ENCODE results near the gene PTRH2.
A peak's percentile ranks its signal among the peaks of the same experiment; 100 is the strongest.

PTRH2 gene

DNA sequence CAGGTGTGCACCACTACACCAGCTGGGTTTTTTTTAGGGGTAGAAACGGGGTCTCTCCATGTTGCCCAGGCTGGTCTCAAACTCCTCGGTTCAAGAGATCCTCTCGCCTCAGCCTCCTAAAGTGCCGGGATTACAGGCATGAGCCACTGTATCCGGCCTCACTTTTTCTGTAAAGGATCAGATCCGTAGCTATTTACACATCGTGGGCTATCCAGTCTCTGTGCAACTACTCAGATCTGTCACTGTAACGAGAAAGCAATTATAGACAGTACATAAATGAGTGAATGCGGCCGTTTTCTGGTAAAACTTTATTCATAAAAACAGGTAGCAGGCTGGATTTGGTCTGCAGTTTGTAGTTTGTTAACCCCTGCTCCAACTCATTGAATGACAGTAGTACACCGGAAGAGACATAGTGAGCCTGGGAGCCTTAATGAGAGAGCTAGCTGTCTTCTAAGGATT, 44.8 kb upstream of the PTRH2 start:
- no peak overlapping the region for H3K4me3 ChIP-seq (ENCODE audit: low read length)
- TF ChIP-seq, protein P1, sequence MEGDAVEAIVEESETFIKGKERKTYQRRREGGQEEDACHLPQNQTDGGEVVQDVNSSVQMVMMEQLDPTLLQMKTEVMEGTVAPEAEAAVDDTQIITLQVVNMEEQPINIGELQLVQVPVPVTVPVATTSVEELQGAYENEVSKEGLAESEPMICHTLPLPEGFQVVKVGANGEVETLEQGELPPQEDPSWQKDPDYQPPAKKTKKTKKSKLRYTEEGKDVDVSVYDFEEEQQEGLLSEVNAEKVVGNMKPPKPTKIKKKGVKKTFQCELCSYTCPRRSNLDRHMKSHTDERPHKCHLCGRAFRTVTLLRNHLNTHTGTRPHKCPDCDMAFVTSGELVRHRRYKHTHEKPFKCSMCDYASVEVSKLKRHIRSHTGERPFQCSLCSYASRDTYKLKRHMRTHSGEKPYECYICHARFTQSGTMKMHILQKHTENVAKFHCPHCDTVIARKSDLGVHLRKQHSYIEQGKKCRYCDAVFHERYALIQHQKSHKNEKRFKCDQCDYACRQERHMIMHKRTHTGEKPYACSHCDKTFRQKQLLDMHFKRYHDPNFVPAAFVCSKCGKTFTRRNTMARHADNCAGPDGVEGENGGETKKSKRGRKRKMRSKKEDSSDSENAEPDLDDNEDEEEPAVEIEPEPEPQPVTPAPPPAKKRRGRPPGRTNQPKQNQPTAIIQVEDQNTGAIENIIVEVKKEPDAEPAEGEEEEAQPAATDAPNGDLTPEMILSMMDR (conservative IDR thresholded peaks at IDR 0.05; ENCODE audit: low read depth, low read length), result no peak
- no peak for DNase-seq (ENCODE audit: low read depth)

DNA sequence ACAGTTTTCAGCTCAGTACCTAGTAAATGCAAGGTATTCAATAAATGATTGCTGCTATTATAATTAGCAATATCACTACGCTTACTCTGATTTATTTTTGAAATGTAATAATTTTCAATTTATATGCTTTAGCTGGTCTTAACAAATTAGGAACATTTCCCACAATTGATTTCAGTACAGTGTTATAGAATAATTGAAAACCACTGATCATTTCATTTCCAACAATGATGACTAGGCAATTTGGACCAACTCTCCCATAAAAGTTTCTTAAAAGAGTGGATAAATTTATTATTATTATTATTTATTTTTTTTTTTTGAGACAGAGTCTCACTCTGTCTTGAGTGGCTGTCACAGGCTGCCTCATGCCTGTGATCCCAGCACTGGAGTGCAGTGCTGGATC, 41.4 kb upstream of the PTRH2 start:
- DNase-seq (ENCODE audit: low read depth), result no peak

DNA sequence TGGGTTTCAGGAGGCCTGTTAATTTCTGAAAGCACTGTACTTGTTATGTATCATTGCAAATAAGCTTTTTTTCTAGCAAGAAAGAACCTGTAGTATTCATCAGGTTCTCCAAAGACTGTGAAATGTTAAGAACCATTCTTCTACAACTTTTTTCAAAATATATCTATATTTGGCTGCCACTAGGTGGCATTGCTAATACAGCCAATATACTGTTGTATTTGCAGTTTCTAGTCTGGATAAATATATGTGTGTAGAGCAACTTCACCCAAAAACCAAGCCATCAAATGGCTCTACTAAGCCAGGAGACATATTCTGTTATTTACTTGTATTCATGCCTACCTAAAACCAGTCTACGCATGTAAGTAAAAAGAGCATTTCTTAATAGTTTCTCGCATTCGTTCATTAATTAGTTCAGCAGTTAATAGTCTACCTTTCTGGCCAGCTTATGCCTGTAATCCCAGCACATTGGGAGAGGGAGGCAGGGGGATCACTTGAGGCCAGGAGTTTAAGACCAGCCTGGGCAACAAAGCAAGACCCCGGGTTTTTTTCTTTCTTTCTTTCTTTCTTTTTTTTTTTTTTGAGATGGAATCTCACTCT, 39.7 kb upstream of the PTRH2 start:
- H3K4me3 ChIP-seq (ENCODE audit: low read length), result no peak overlapping the region
- DNase-seq (ENCODE audit: low read depth), result no peak
- TF ChIP-seq, protein P1 (conservative IDR thresholded peaks at IDR 0.05; ENCODE audit: low read depth, low read length), result peak; percentile 64

More for the DNA sequence above, 41.4 kb upstream of the PTRH2 start:
- TF ChIP-seq, protein P1 (conservative IDR thresholded peaks at IDR 0.05; ENCODE audit: low read depth, low read length), result no peak
- H3K4me3 ChIP-seq (ENCODE audit: low read length), result no peak overlapping the region

DNA sequence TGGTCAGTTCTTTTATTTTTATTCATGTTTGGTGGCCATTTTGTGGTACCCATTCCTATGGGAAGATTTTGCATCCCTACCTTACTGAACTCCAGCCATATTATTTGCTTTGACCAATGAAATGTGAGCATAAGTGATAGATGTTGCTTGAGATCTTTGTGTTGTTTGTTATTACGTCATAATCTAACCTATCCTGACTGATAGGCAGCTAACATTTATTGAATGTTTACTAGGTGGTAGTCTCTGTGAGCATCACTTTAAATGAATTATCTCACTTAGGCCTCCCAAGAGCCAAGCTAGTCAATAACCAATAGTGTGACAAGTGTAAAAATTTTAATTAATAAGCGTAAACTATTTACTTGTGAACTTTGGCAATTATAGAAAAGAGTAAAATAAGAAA, 37.8 kb upstream of the PTRH2 start:
- TF ChIP-seq, protein P1 (conservative IDR thresholded peaks at IDR 0.05; ENCODE audit: low read depth, low read length), result no peak
- no peak overlapping the region for H3K4me3 ChIP-seq (ENCODE audit: low read length)
- no peak for DNase-seq (ENCODE audit: low read depth)

DNA sequence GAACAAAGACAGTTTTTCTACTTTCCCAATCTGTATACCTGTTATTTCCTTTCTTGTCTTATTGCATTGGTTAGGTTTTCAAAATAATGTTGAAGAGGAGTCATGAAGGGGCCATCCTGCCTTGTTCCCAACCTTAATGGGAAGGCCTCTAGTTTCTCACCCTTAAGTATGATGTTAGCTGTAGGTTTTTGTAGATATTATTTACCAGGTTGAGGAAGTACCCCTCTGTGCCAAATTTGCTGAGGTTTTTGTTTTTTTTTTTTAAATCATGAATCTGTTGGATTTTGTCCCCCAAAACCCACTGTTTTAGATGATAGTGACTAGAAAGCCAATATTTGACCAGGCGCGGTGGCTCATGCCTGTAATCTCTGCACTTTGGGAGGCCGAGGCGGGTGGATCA, 36.6 kb upstream of the PTRH2 start:
- H3K4me3 ChIP-seq (ENCODE audit: low read length), result no peak overlapping the region
- DNase-seq (ENCODE audit: low read depth), result no peak
- TF ChIP-seq, protein P1 (conservative IDR thresholded peaks at IDR 0.05; ENCODE audit: low read depth, low read length), result no peak

DNA sequence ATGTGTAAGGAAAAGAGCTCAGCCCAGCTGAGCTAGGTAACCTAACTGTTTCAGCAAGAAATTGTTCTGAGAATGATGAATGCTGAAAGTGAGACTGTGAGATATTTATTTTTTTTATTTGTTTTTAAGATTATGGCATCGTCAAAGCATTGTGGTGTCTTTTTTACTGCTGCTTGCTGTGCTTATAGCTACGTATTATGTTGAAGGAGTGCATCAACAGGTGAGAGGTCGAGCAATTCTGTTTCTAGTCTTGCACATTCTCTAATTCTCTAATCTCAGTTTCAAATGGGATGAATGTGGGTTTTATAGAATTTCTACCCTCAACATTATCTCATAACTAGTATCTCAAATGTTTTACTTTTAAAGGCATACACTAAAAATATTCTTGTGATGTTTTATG, 30.1 kb upstream of the PTRH2 start:
- TF ChIP-seq, protein P1 (conservative IDR thresholded peaks at IDR 0.05; ENCODE audit: low read depth, low read length), result no peak
- no peak for DNase-seq (ENCODE audit: low read depth)
- H3K4me3 ChIP-seq (ENCODE audit: low read length), result no peak overlapping the region

DNA sequence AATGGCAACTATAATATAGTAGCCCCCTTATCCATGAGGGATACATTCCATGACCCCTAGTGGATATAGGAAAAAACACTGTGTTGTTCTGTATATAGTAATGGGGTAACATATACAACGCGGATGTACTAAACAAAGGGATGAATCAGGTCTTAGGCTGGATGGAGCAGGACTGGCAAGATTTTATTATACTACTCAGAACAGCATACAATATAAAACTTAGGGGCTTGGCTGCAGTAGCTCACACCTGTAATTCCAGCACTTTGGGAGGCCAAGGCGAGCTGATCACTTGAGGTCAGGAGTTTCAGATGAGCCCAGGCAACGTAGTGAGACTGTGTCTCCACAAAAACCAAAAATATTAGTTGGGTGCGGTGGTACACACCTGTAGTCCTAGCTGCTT, 27.0 kb upstream of the PTRH2 start:
- no peak for DNase-seq (ENCODE audit: low read depth)
- TF ChIP-seq, protein P1 (conservative IDR thresholded peaks at IDR 0.05; ENCODE audit: low read depth, low read length), result no peak
- H3K4me3 ChIP-seq (ENCODE audit: low read length), result no peak overlapping the region
